HL-60 (cell line): ENCODE data around the gene PRKAG2.
A peak's percentile ranks its signal among the peaks of the same experiment; 100 is the strongest.

Source experiments
- DNase-seq, 2 experiments: peaks; one replicate each; pipeline ENCODE4 v3.0.0-alpha.2; 2010 to 2020; ENCODE audit warnings: low read depth in 1 of 2, low spot score in 1 of 2
- H3K27ac ChIP-seq: fragments of 250-450 bp; sonication (Bioruptor Pico); replicated peaks from 2 replicates; pipeline ENCODE4 v1.5.1; 2020; ENCODE audit warnings: mild to moderate bottlenecking, moderate library complexity
- H3K27me3 ChIP-seq: fragments of 250-450 bp; sonication (Bioruptor Pico); 2 replicates; pipeline ENCODE4 v1.5.1; 2021; ENCODE audit warnings: mild to moderate bottlenecking, moderate library complexity; ENCODE audit not compliant: insufficient read depth, poor library complexity, severe bottlenecking
- H3K4me3 ChIP-seq: replicated peaks from 2 replicates; pipeline ENCODE4 v1.5.1; 2011; ENCODE audit warnings: mild to moderate bottlenecking, control low read depth, low read length; ENCODE audit not compliant: insufficient read depth
- CTCF ChIP-seq: IDR thresholded peaks from one replicate; pipeline ENCODE4 v1.5.1; 2011; ENCODE audit warnings: low read length, control low read depth, inconsistent platforms; ENCODE audit not compliant: insufficient read depth
- GABPA ChIP-seq: IDR thresholded peaks from 2 replicates; pipeline ENCODE4 v1.6.1; 2012; ENCODE audit warnings: low read depth
- POLR2AphosphoS5 ChIP-seq: IDR thresholded peaks from 2 replicates; pipeline ENCODE4 v1.6.1; 2012; ENCODE audit warnings: low read depth
- REST ChIP-seq: IDR thresholded peaks from 2 replicates; pipeline ENCODE4 v1.6.1; 2012; ENCODE audit warnings: low read depth; ENCODE audit not compliant: insufficient replicate concordance
- SPI1 ChIP-seq: IDR thresholded peaks from 2 replicates; pipeline ENCODE4 v1.6.1; 2012; ENCODE audit warnings: low read depth, mild to moderate bottlenecking, borderline replicate concordance

PRKAG2 gene

GRCh38 chr7:151626422-151627115 lies 250.3 kb downstream of the PRKAG2 start:
- DNase-seq = peak in 1 of 2 experiments; percentile 46

GRCh38 chr7:151625606-151626005 lies 251.3 kb downstream of the PRKAG2 start:
- no peak for DNase-seq
- no peak overlapping the region for H3K27ac ChIP-seq
- H3K27me3 ChIP-seq = no peaks in the 10 kb centered on the region
- no peak for TF ChIP-seq POLR2AphosphoS5
- TF ChIP-seq SPI1 = no peak
- TF ChIP-seq CTCF = no peak
- TF ChIP-seq REST = no peak
- no peak overlapping the region for H3K4me3 ChIP-seq

More at GRCh38 chr7:151626422-151627115, 250.3 kb downstream of the PRKAG2 start:
- Histone ChIP-seq H3K27me3 (no peaks in the 10 kb centered on the region), H3K27ac (no peak overlapping the region), H3K4me3 (no peak overlapping the region)
- TF ChIP-seq REST (no peak), SPI1 (no peak), GABPA (no peak), POLR2AphosphoS5 (no peak)

GRCh38 chr7:151624246-151624928 lies 252.5 kb downstream of the PRKAG2 start:
- H3K27me3 ChIP-seq = no peaks in the 10 kb centered on the region
- DNase-seq = no peak
- TF ChIP-seq GABPA (no peak), CTCF (no peak), SPI1 (no peak), REST (no peak), POLR2AphosphoS5 (no peak)
- no peak overlapping the region for H3K4me3 ChIP-seq
- no peak overlapping the region for H3K27ac ChIP-seq
